Kidney epithelial cell (primary cell): ENCODE measurements around the gene CFAP54. TPM values are rescaled to one million over a fixed set of nuclear protein-coding genes. Genes with fewer than 3 reads are reported as not detected.

Experiments
- DNase-seq: peaks from one replicate; pipeline ENCODE4 v3.0.0-alpha.2; 2010; ENCODE audit warnings: low read depth
- H3K27me3 ChIP-seq: 2 replicates; pipeline ENCODE4 v1.6.0; 2011; ENCODE audit warnings: low read length; ENCODE audit not compliant: control insufficient read depth, insufficient read depth
- H3K36me3 ChIP-seq: 2 replicates; pipeline ENCODE4 v1.5.1; 2011; ENCODE audit warnings: low read length; ENCODE audit not compliant: control insufficient read depth, insufficient read depth
- H3K4me3 ChIP-seq: 2 replicates; pipeline ENCODE4 v1.5.1; 2011; ENCODE audit warnings: low read depth, mild to moderate bottlenecking, control low read depth, low read length
- CTCF ChIP-seq: IDR thresholded peaks from 2 replicates; pipeline ENCODE4 v1.5.1; 2011; ENCODE audit warnings: mild to moderate bottlenecking, moderate library complexity, low read length, control low read depth, inconsistent platforms; ENCODE audit not compliant: insufficient read depth, poor library complexity, severe bottlenecking
- total RNA-seq: library from RNA; depleted of rRNA; stranded (reverse); fragments of >200 nt; gene quantifications from 2 replicates; pipeline ENCODE4 v1.2.3, GENCODE V29; 2015

CFAP54 gene
- total RNA-seq, 1 donor from 2014 or later, result 0.79 TPM

- Histone ChIP-seq H3K36me3 (no peaks in the 10 kb centered on the region), H3K4me3 (no peak overlapping the region), H3K27me3 (no peaks in the 10 kb centered on the region)
- no peak for TF ChIP-seq CTCF
- DNase-seq, result no peak
These were observed 7.6 kb downstream of the CFAP54 start for GRCh38 chr12:96496944-96497343.

- no peak for DNase-seq
- no peak for TF ChIP-seq CTCF
- Histone ChIP-seq H3K36me3 (no peaks in the 10 kb centered on the region), H3K27me3 (no peaks in the 10 kb centered on the region), H3K4me3 (no peak overlapping the region)
These were observed 8.5 kb downstream of the CFAP54 start for GRCh38 chr12:96497855-96498254.

GRCh38 chr12:96500693-96501092 is 11.3 kb downstream of the CFAP54 start:
- TF ChIP-seq CTCF, result no peak
- no peak for DNase-seq
- H3K4me3 ChIP-seq, result no peak overlapping the region
- H3K36me3 ChIP-seq, result no peaks in the 10 kb centered on the region
- H3K27me3 ChIP-seq, result no peaks in the 10 kb centered on the region

GRCh38 chr12:96501133-96501761 is 11.9 kb downstream of the CFAP54 start:
- no peak for TF ChIP-seq CTCF
- peak; percentile 72 for DNase-seq
- Histone ChIP-seq H3K4me3 (no peak overlapping the region), H3K36me3 (no peaks in the 10 kb centered on the region), H3K27me3 (no peaks in the 10 kb centered on the region)

GRCh38 chr12:96501908-96502307 is 12.5 kb downstream of the CFAP54 start:
- no peak for DNase-seq
- Histone ChIP-seq H3K27me3 (no peaks in the 10 kb centered on the region), H3K4me3 (no peak overlapping the region), H3K36me3 (no peaks in the 10 kb centered on the region)
- no peak for TF ChIP-seq CTCF

- Histone ChIP-seq H3K4me3 (no peak overlapping the region), H3K27me3 (no peaks in the 10 kb centered on the region), H3K36me3 (no peaks in the 10 kb centered on the region)
- no peak for DNase-seq
- no peak for TF ChIP-seq CTCF
These were observed 13.1 kb downstream of the CFAP54 start for GRCh38 chr12:96502477-96502876.
